T-cell (primary cell): ENCODE results near the gene SDR9C7. TPM values are rescaled to one million over a fixed set of nuclear protein-coding genes. Genes with fewer than 3 reads are reported as not detected.
"Not testable (repeated sequence)": the region's sequence is repeated elsewhere in the genome, so short reads cannot be mapped to it uniquely, and the experiment has no call there.

Experiments used
- ATAC-seq, 4 experiments: fragments of 200-7000 bp in 3 of 4; fragments of 150-1000 bp in 1 of 4; cut with Tn5 transposase; replicated peaks in 1 of 4; 1 replicate in 3 of 4; 2 replicates in 1 of 4; pipeline ENCODE4 v1.10.0; 2021; ENCODE audit warnings: moderate library complexity in 3 of 4, mild to moderate bottlenecking in 2 of 4, moderate number of reproducible peaks in 1 of 4
- CTCF ChIA-PET, 2 donors: fragments of 300-600 bp; sonication (Branson Sonifier 250); formaldehyde crosslinking; loops; one replicate each; lab custom pipeline; 2022; ENCODE audit warnings: antibody characterized with exemption in 2 of 2; lab: Charles Lee
- POLR2A ChIA-PET, 2 donors: fragments of 300-600 bp; sonication (Branson Sonifier 250); formaldehyde crosslinking; loops; one replicate each; lab custom pipeline; 2022; ENCODE audit warnings: antibody characterized with exemption in 2 of 2; lab: Charles Lee
- DNase-seq, 35 experiments: peaks; one replicate each; pipeline versions ENCODE4 v3.0.0 to v3.0.0-alpha.2; 2013 to 2023
- H3K27ac ChIP-seq: one replicate; pipeline ENCODE4 v1.5.1; 2013; ENCODE audit warnings: low read length
- H3K27me3 ChIP-seq, 2 experiments: replicated peaks in 1 of 2; 1 replicate in 1 of 2; 2 replicates in 1 of 2; pipeline versions ENCODE4 v1.6.1 to v1.7.0; 2013; ENCODE audit warnings: low read length in 1 of 2, mixed read lengths in 1 of 2; ENCODE audit not compliant: control insufficient read depth in 2 of 2, insufficient read depth in 2 of 2; ENCODE audit errors: extremely low read depth in 1 of 2
- H3K36me3 ChIP-seq, 2 donors: 1 replicate in 1 of 2; 2 replicates in 1 of 2; pipeline versions ENCODE4 v1.6.1 to v1.7.0; 2013; ENCODE audit warnings: low read length in 1 of 2; ENCODE audit not compliant: control insufficient read depth in 2 of 2, insufficient read depth in 1 of 2; ENCODE audit errors: extremely low read depth in 1 of 2
- H3K4me1 ChIP-seq, 2 experiments: 1 replicate in 1 of 2; 2 replicates in 1 of 2; pipeline versions ENCODE4 v1.6.1 to v1.7.0; 2013; ENCODE audit warnings: low read length in 2 of 2, mixed read lengths in 1 of 2; ENCODE audit not compliant: insufficient read depth in 2 of 2, control insufficient read depth in 1 of 2; ENCODE audit errors: extremely low read depth in 1 of 2
- H3K4me3 ChIP-seq, 2 donors: 1 replicate in 1 of 2; 2 replicates in 1 of 2; pipeline versions ENCODE4 v1.5.1 to v1.7.0; 2013; ENCODE audit warnings: mild to moderate bottlenecking in 2 of 2, low read length in 1 of 2, moderate library complexity in 1 of 2; ENCODE audit not compliant: control insufficient read depth in 1 of 2; ENCODE audit errors: extremely low read depth in 1 of 2
- H3K9me3 ChIP-seq: 2 replicates; pipeline ENCODE4 v1.7.0; 2013
- H3K27ac Mint-ChIP-seq, 2 donors: one replicate each; pipeline ENCODE4 v1.8.0; 2020 to 2021; ENCODE audit warnings: mild to moderate bottlenecking in 2 of 2, mixed read lengths in 2 of 2
- H3K27me3 Mint-ChIP-seq, 2 donors: one replicate each; pipeline ENCODE4 v1.8.0; 2021 to 2022; ENCODE audit warnings: mixed read lengths in 2 of 2
- H3K36me3 Mint-ChIP-seq: one replicate; pipeline ENCODE4 v1.8.0; 2021; ENCODE audit warnings: mixed read lengths
- H3K4me1 Mint-ChIP-seq, 3 donors: one replicate each; pipeline ENCODE4 v1.8.0; 2020 to 2022; ENCODE audit warnings: mixed read lengths in 3 of 3, mild to moderate bottlenecking in 1 of 3
- H3K4me3 Mint-ChIP-seq, 3 donors: one replicate each; pipeline ENCODE4 v1.8.0; 2020 to 2022; ENCODE audit warnings: mild to moderate bottlenecking in 3 of 3, mixed read lengths in 3 of 3, moderate library complexity in 3 of 3
- H3K9me3 Mint-ChIP-seq, 3 donors: one replicate each; pipeline ENCODE4 v1.8.0; 2020 to 2022; ENCODE audit warnings: mixed read lengths in 3 of 3
- WGBS: methylation state at CpG from one replicate; pipeline ENCODE4 v1.1.5; 2013; ENCODE audit warnings: missing lambda C conversion rate; ENCODE audit not compliant: insufficient coverage; 5-methylcytosine and 5-hydroxymethylcytosine counted together
- total RNA-seq, 35 experiments: library from RNA in 6 of 35; stranded (reverse) in 6 of 35; fragments of 120-200 nt in 1 of 35; gene quantifications; one replicate each; pipeline versions ENCODE4 v1.2.1 to v1.2.4 and lab custom pipeline; 2013 to 2026

The SDR9C7 gene
- total RNA-seq, 5 donors from 2014 or later (not counting 1 experiment from before 2014, with no cell fraction given): not detected

DNA sequence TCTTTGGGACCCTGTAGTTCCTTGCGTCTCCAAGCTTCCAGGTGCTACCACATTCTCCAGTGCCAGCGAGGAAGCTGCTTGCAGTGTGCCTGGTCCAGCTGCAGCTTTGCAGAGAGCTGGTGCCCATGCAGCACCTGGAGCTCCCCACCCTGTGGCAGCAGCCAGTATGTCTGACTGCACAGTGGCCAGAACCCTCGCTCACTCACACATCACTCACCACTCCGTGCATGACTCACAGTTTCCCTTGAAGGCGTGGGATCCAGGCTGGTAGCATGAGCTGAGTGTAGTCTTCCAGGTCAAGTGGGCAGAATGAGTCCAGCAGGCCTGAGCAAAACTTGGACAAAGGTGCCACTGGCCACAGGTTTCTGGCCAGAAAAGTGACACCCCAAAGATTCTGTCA lies 33.6 kb downstream of the SDR9C7 start:
- Histone ChIP-seq H3K36me3 (no peaks in the 10 kb centered on the region), H3K27me3 (peaks cover 0 to 7% of the 10 kb centered on the region in 2 experiments), H3K9me3 (no peaks in the 10 kb centered on the region), H3K27ac (no peak overlapping the region), H3K4me1 (no peaks in the 10 kb centered on the region), H3K4me3 (no peak overlapping the region)
- 73% methylated on average over 3 of the region's 5 CpGs for WGBS
- POLR2A ChIA-PET: no interaction called here
- CTCF ChIA-PET: no interaction called here
- Mint-ChIP-seq H3K27ac (no peak overlapping the region), H3K36me3 (peaks cover 10% of the 10 kb centered on the region), H3K27me3 (peaks cover 0 to 16% of the 10 kb centered on the region in 2 donors), H3K4me3 (no peak overlapping the region), H3K4me1 (no peaks in the 10 kb centered on the region), H3K9me3 (peaks cover 17 to 34% (median 27%) of the 10 kb centered on the region in 3 donors)
- ATAC-seq: no peak
- no peak for DNase-seq

DNA sequence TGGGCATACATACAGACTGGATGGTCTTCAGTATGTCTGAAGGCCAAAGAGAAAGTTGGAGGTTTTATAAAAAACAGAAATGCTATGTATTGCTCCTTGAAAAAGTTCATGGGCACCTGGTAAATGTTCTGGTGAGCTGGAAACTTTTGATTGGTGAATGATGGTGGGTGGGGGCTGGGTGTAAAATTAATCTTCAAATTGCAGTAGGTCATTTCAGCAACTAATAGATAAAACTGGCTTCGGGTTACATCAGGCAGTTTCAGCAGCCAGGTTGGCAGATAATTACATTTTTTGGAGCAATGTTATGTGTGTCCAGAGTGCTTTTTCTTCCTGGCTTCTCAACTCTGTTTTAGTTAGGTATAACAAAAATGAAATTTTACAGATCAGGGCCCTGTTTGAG lies 35.3 kb downstream of the SDR9C7 start:
- no peak overlapping the region for H3K4me3 ChIP-seq
- H3K9me3 ChIP-seq: no peaks in the 10 kb centered on the region
- Mint-ChIP-seq H3K9me3 (peaks cover 17 to 28% (median 22%) of the 10 kb centered on the region in 3 donors), H3K36me3 (peaks cover 10% of the 10 kb centered on the region), H3K4me1 (no peaks in the 10 kb centered on the region), H3K27ac (no peak overlapping the region), H3K4me3 (no peak overlapping the region), H3K27me3 (peaks cover 0 to 13% of the 10 kb centered on the region in 2 donors)
- H3K4me1 ChIP-seq: no peaks in the 10 kb centered on the region
- H3K27ac ChIP-seq: no peak overlapping the region
- no peaks in the 10 kb centered on the region for H3K36me3 ChIP-seq
- CTCF ChIA-PET: no interaction called here
- DNase-seq (no peak), ATAC-seq (no peak)
- POLR2A ChIA-PET: no interaction called here
- H3K27me3 ChIP-seq: peaks cover 0 to 7% of the 10 kb centered on the region in 2 experiments
- no CpG with 5 or more reads among the region's 1 CpG for WGBS

DNA sequence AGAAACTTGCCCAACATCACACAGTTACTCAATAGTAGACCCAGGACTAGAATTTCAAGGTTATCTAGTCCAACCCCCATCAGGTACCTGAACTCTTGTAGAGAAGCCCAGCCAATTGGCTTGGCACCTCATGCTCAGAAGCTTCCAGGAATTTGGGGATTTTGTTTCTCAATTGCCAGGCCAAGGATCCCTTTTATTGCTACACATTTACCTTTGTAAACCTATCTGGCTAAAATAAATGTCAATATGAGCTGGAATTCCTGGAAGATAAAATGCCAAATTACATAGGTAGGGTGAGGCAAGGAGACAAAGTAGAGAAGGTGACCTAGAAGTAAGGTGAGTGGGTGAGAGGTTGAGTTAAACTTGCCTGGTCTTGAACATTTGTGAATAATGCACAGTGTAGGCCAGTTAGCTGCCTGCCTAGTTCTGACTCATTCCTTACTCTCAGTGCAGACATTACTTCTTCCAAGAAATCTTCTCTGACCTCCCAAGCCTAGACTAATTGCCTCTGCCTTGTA lies 36.3 kb downstream of the SDR9C7 start:
- no peak overlapping the region for H3K27ac Mint-ChIP-seq
- Histone ChIP-seq H3K9me3 (no peaks in the 10 kb centered on the region), H3K27me3 (peaks cover 0 to 6% of the 10 kb centered on the region in 2 experiments), H3K4me1 (no peaks in the 10 kb centered on the region), H3K36me3 (no peaks in the 10 kb centered on the region), H3K4me3 (no peak overlapping the region), H3K27ac (no peak overlapping the region)
- POLR2A ChIA-PET: no interaction called here
- peaks cover 10% of the 10 kb centered on the region for H3K36me3 Mint-ChIP-seq
- H3K4me3 Mint-ChIP-seq: no peak overlapping the region
- peaks cover 0 to 12% of the 10 kb centered on the region in 2 donors for H3K27me3 Mint-ChIP-seq
- no peaks in the 10 kb centered on the region for H3K4me1 Mint-ChIP-seq
- CTCF ChIA-PET: no interaction called here
- H3K9me3 Mint-ChIP-seq: peaks cover 14 to 24% (median 22%) of the 10 kb centered on the region in 3 donors
- ATAC-seq (no peak), DNase-seq (no peak)

DNA sequence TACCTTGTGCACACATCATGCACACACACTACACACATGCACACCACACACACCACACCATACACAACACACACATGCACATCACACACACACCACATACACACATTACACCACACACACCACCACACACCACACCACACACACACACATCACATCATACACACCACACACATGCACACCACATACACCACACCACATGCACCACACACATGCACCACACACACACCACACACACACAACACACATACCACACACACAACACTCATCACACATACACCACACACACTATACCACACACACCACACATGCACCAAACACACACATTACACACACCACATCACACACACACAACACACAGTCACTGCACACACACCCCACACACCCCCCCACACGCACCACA lies 38.1 kb downstream of the SDR9C7 start:
- no peak overlapping the region for H3K27ac ChIP-seq
- ChIA-PET POLR2A (no interaction called here), CTCF (no interaction called here)
- Mint-ChIP-seq H3K36me3 (peaks cover 3% of the 10 kb centered on the region), H3K9me3 (peaks cover 4 to 13% (median 8%) of the 10 kb centered on the region in 3 donors), H3K4me1 (no peaks in the 10 kb centered on the region), H3K27ac (no peak overlapping the region), H3K4me3 (no peak overlapping the region), H3K27me3 (peaks cover 2 to 14% of the 10 kb centered on the region in 2 donors)
- H3K27me3 ChIP-seq: peaks cover 0 to 4% of the 10 kb centered on the region in 2 experiments
- no peak overlapping the region for H3K4me3 ChIP-seq
- 25% methylated on average over 1 of the region's 1 CpG for WGBS
- H3K4me1 ChIP-seq: no peaks in the 10 kb centered on the region
- no peaks in the 10 kb centered on the region for H3K36me3 ChIP-seq
- no peaks in the 10 kb centered on the region for H3K9me3 ChIP-seq
- DNase-seq: no peak
- ATAC-seq: no peak

- ATAC-seq (no peak), DNase-seq (no peak)
- Mint-ChIP-seq H3K36me3 (peaks cover 3% of the 10 kb centered on the region), H3K4me1 (no peaks in the 10 kb centered on the region), H3K27me3 (peaks cover 12 to 22% of the 10 kb centered on the region in 2 donors), H3K27ac (no peak overlapping the region), H3K4me3 (no peak overlapping the region), H3K9me3 (peaks cover 3 to 9% (median 4%) of the 10 kb centered on the region in 3 donors)
- Histone ChIP-seq H3K4me3 (no peak overlapping the region), H3K36me3 (no peaks in the 10 kb centered on the region), H3K27ac (no peak overlapping the region), H3K9me3 (no peaks in the 10 kb centered on the region), H3K4me1 (no peaks in the 10 kb centered on the region), H3K27me3 (peaks cover 0 to 2% of the 10 kb centered on the region in 2 experiments)
- POLR2A ChIA-PET: no interaction called here
- no CpG with 5 or more reads among the region's 5 CpGs for WGBS
- CTCF ChIA-PET: interaction anchor here in 1 of 2 donors (0.5 kb wide), 1 partner anchor 938 kb away, joined by 4 read pairs; no protein-coding TSS in a partner anchor
Measured at GRCh38 chr12:56894698-56895368, 39.4 kb downstream of the SDR9C7 start.

GRCh38 chr12:56891885-56892284 lies 42.3 kb downstream of the SDR9C7 start:
- H3K36me3 Mint-ChIP-seq, H3K36me3 ChIP-seq, DNase-seq, H3K4me3 Mint-ChIP-seq, H3K4me1 ChIP-seq, ATAC-seq, H3K27ac ChIP-seq, H3K9me3 ChIP-seq, POLR2A ChIA-PET, H3K9me3 Mint-ChIP-seq, H3K27ac Mint-ChIP-seq, H3K4me1 Mint-ChIP-seq, CTCF ChIA-PET, H3K4me3 ChIP-seq, H3K27me3 ChIP-seq: not testable (repeated sequence)
- WGBS: 0% methylated on average over 1 of the region's 3 CpGs
- peaks cover 27% of the 10 kb centered on the region in 2 donors for H3K27me3 Mint-ChIP-seq
